KMS-11 (cell line): ENCODE measurements around the gene TEX2.

Source experiments
- H2AFZ ChIP-seq: fragments of 200-600 bp; sonication (generic); 2 replicates; pipeline ENCODE4 v1.6.1; 2016; ENCODE audit warnings: antibody characterized with exemption, mixed run types, low read depth
- H3K27ac ChIP-seq: fragments of 200-600 bp; sonication (generic); 2 replicates; pipeline ENCODE4 v1.6.1; 2016; ENCODE audit warnings: mild to moderate bottlenecking, mixed run types
- H3K27me3 ChIP-seq: fragments of 200-600 bp; sonication (generic); 2 replicates; pipeline ENCODE4 v1.6.1; 2017; ENCODE audit warnings: mild to moderate bottlenecking, low read depth, mixed run types, moderate library complexity; ENCODE audit not compliant: insufficient read depth
- H3K36me3 ChIP-seq: fragments of 200-600 bp; sonication (generic); 2 replicates; pipeline ENCODE4 v1.6.1; 2017; ENCODE audit warnings: mild to moderate bottlenecking, mixed run types; ENCODE audit not compliant: insufficient read depth
- H3K4me1 ChIP-seq: fragments of 200-600 bp; sonication (generic); 2 replicates; pipeline ENCODE4 v1.6.1; 2016; ENCODE audit warnings: mild to moderate bottlenecking, low read depth, mixed run types; ENCODE audit not compliant: poor library complexity, severe bottlenecking
- H3K4me2 ChIP-seq: fragments of 200-600 bp; sonication (generic); 2 replicates; pipeline ENCODE4 v1.7.0; 2016; ENCODE audit warnings: mild to moderate bottlenecking, mixed run types
- H3K4me3 ChIP-seq: fragments of 200-600 bp; sonication (generic); IDR thresholded peaks from 2 replicates; pipeline ENCODE4 v1.6.1; 2017; ENCODE audit warnings: low read depth, low read length, mixed read lengths; ENCODE audit not compliant: insufficient read depth
- H3K79me2 ChIP-seq: fragments of 200-600 bp; sonication (generic); 2 replicates; pipeline ENCODE4 v1.6.1; 2016; ENCODE audit warnings: low read depth, mixed run types; ENCODE audit not compliant: insufficient read depth
- H3K9ac ChIP-seq: fragments of 200-600 bp; sonication (generic); 2 replicates; pipeline ENCODE4 v1.6.1; 2016; ENCODE audit warnings: mild to moderate bottlenecking, mixed run types
- H4K20me1 ChIP-seq: fragments of 200-600 bp; sonication (generic); 2 replicates; pipeline ENCODE4 v1.6.1; 2016; ENCODE audit warnings: mild to moderate bottlenecking, mixed run types; ENCODE audit not compliant: insufficient read depth
- CTCF ChIP-seq: fragments of 200-600 bp; sonication (generic); conservative IDR thresholded peaks from 2 replicates; pipeline ENCODE4 v1.6.1; 2017; ENCODE audit warnings: low read depth, mild to moderate bottlenecking, antibody characterized with exemption, low read length, moderate library complexity, mixed read lengths

Gene TEX2

GRCh38 chr17:64264891-64265290 is 1.8 kb upstream of the TEX2 start:
- H3K36me3 ChIP-seq, result no peaks in the 10 kb centered on the region
- H3K4me3 ChIP-seq, result no peak overlapping the region
- no peak overlapping the region for H3K27ac ChIP-seq
- H3K79me2 ChIP-seq, result peaks cover 29% of the 10 kb centered on the region
- no peaks in the 10 kb centered on the region for H4K20me1 ChIP-seq
- no peak overlapping the region for H3K4me2 ChIP-seq
- no peak overlapping the region for H2AFZ ChIP-seq
- no peak for TF ChIP-seq CTCF
- no peak overlapping the region for H3K9ac ChIP-seq
- peaks cover 20% of the 10 kb centered on the region for H3K4me1 ChIP-seq
- H3K27me3 ChIP-seq, result no peaks in the 10 kb centered on the region

- Histone ChIP-seq H3K27me3 (no peaks in the 10 kb centered on the region), H3K79me2 (peaks cover 46% of the 10 kb centered on the region), H4K20me1 (no peaks in the 10 kb centered on the region), H3K4me1 (peaks cover 20% of the 10 kb centered on the region), H3K9ac (peak overlapping the region; percentile 74), H3K4me2 (peak overlapping the region; percentile 96), H3K4me3 (peak overlapping the region; percentile 47), H2AFZ (peak overlapping the region; percentile 91), H3K27ac (peak overlapping the region; percentile 77), H3K36me3 (no peaks in the 10 kb centered on the region)
- no peak for TF ChIP-seq CTCF
Measured at GRCh38 chr17:64262198-64262999, 661 bp downstream of the TEX2 start.

GRCh38 chr17:64261417-64262145 is 1.5 kb downstream of the TEX2 start:
- TF ChIP-seq CTCF, result no peak

GRCh38 chr17:64260886-64261285 is 2.2 kb downstream of the TEX2 start:
- H3K27ac ChIP-seq, result no peak overlapping the region
- H4K20me1 ChIP-seq, result peaks cover 5% of the 10 kb centered on the region; the same call in 1 of the 2 replicates
- no peak overlapping the region for H2AFZ ChIP-seq
- no peak overlapping the region for H3K9ac ChIP-seq
- no peaks in the 10 kb centered on the region for H3K36me3 ChIP-seq
- H3K4me2 ChIP-seq, result peak overlapping the region; percentile 96; the same call in 1 of the 2 replicates
- peaks cover 46% of the 10 kb centered on the region for H3K79me2 ChIP-seq
- peaks cover 20% of the 10 kb centered on the region for H3K4me1 ChIP-seq
- no peak overlapping the region for H3K4me3 ChIP-seq
- H3K27me3 ChIP-seq, result no peaks in the 10 kb centered on the region
- TF ChIP-seq CTCF, result no peak

More at GRCh38 chr17:64261417-64262145, 1.5 kb downstream of the TEX2 start:
- H3K9ac ChIP-seq, result peak overlapping the region; percentile 74
- peak overlapping the region; percentile 77 for H3K27ac ChIP-seq
- H3K36me3 ChIP-seq, result no peaks in the 10 kb centered on the region
- peaks cover 46% of the 10 kb centered on the region for H3K79me2 ChIP-seq
- H3K27me3 ChIP-seq, result no peaks in the 10 kb centered on the region
- H3K4me3 ChIP-seq, result peak overlapping the region; percentile 47
- peak overlapping the region; percentile 91 for H2AFZ ChIP-seq
- H4K20me1 ChIP-seq, result peaks cover under 1% of the 10 kb centered on the region; the same call in 1 of the 2 replicates
- peaks cover 20% of the 10 kb centered on the region for H3K4me1 ChIP-seq
- H3K4me2 ChIP-seq, result peak overlapping the region; percentile 96
